ENCODE measurements around the gene CALHM2.
"Not testable (repeated sequence)": the region's sequence is repeated elsewhere in the genome, so short reads cannot be mapped to it uniquely, and the experiment has no call there.

Gene CALHM2, protein sequence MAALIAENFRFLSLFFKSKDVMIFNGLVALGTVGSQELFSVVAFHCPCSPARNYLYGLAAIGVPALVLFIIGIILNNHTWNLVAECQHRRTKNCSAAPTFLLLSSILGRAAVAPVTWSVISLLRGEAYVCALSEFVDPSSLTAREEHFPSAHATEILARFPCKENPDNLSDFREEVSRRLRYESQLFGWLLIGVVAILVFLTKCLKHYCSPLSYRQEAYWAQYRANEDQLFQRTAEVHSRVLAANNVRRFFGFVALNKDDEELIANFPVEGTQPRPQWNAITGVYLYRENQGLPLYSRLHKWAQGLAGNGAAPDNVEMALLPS

GRCh38 chr10:103451831-103452505 lies at the start of gene CALHM2:
TSS of gene CALHM2 (minus strand) at chr10:103452370. CDS start at chr10:103449941, 2,429 bp downstream.
- peak; percentile 36 to 46 for DNase-seq

- DNase-seq, result no peak
These were observed 49.0 kb upstream of the CALHM2 start for GRCh38 chr10:103501186-103501585.

GRCh38 chr10:103500481-103500880 lies 48.3 kb upstream of the CALHM2 start:
- DNase-seq, result no peak

DNA sequence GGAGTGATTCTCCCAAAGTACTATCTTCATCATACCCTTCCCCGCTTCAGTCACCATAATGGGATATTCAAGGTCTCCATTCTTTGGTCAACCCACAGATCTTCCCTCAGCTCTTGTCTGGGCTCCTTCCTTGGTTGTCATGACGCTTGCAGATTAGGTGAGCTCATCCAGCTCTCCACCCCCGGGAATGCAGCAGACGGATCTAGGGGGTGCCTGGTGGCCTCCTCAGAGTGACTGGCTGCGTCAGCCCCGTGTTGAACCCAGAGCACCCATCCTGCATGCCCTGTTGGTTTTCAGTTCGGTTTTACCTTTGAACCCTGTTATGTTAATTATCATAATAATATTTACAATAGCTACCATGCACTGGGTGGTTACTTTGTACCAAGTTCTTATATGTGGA lies 47.7 kb upstream of the CALHM2 start:
- no peak for DNase-seq

DNA sequence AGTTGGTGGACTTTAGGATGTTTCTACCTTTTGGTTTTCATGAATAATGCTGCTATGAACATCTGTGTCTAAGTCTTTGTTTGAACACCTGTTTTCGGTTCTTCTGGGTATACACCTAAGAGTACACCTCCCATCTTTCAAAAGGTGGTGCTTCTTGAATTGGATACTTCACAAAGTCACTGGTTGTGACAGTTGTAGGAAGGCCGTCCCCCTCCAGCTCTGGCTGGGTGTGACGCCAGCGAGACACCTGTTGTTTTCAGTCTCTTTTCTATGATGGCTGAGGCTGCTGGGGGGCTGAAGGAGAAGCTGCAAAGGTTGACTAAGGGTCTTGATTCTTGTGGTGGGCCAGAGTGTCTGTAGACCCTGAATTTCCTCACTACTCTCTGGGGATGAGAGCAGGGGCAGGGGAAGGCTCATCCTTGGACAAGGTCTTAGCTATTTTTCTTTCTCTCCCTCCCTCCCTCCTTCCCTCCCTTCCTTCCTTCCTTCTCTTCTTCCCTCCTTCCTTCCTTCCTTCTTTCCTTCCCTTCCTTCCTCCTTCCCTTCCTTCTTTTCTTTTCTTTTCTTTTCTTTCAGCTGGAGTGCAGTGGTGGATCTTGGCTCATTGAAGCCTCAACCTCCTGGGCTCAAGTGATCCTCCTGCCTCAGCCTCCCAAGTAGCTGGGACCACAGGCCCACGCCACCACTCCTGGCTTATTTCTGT lies 46.9 kb upstream of the CALHM2 start:
- no peak for DNase-seq

GRCh38 chr10:103497161-103497915 lies 45.2 kb upstream of the CALHM2 start:
- DNase-seq, result no peak

GRCh38 chr10:103495321-103495720 lies 43.2 kb upstream of the CALHM2 start:
- DNase-seq, result no peak

DNA sequence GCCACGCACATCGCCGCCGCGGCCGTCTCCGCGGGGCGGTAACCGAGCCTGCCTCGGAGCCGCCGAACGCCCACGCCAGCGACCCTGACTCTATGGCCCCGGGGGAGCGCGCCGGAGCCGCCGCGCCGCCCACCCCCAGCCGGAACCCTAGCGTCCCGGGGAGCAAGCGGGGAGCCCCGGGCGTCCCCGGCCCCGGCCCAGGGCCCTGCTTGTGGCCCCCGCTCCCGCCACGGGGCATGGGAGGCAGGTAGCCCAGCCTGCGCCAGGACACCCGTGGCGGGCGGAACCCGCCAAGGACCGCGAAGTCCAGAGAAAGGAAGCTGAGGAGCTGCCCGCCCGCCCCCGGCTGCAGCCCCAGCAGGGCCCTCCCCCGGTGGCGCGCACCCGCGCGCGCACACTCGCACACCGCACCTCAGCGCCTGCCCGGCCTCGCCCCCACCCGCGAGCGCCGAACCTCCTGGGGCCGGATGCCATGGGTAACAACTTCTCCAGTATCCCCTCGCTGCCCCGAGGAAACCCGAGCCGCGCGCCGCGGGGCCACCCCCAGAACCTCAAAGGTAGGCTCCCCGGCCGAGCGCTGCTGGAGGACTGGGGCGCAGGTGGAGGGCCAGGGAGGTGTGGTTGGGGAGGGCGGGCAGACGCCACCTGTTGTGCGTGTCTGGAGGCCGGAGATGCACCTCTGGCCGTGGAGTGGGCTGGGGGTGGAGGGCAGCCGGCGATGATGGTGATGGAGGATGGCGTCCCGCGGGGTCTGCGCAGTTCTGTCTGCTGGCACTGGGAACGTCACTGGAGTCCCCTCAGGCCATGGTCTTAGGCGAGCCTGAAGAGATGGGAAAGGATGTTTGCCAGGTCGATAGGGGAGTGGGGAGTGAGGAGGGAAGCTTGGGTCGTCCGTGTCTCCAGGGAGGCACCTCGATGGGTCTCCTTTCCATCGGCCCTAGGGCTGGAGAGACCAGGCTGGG lies 42.0 kb upstream of the CALHM2 start:
- DNase-seq, result peak in 1 of 2 donors; percentile 35

GRCh38 chr10:103493362-103493915 lies 41.3 kb upstream of the CALHM2 start, which contains the start of gene NEURL1:
TSS of gene NEURL1 (plus strand) at chr10:103493705. CDS start at chr10:103494388, 683 bp downstream.
- DNase-seq, result peak in 1 of 2 donors; percentile 30

- no peak for DNase-seq
These were observed 40.6 kb upstream of the CALHM2 start for GRCh38 chr10:103492655-103493261.

DNA sequence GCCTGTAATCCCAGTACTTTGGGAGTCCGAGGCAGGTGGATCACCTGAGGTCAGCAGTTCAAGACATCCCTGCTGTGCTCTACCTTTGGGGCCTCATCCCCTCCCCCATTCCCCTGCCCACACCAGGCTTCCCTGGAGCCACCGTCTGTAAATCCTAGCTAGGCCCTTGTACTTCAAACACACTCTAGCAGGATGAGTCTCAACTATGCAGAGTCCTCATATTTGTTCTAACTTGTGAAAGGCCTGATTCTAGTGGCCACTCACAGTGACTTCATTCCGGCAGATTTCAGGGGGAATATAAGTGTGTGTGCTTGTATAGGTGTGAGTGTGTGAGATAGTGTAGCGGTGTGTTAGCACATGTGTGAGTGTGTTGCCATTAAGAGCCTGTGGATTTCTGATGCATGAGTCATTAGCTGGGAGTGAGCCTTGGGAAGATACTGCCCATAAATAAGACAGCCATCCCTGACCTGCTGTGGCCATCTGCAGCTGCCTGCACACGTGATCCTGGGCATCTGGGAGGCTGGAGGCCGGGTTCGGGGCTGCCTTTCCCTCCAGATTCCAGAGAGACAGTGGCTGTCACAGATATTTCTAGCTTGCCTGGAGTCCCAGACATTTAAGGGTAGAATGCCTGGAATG lies 39.7 kb upstream of the CALHM2 start:
- DNase-seq, result no peak

- no peak for DNase-seq
These were observed 38.8 kb upstream of the CALHM2 start for GRCh38 chr10:103490986-103491314.

DNA sequence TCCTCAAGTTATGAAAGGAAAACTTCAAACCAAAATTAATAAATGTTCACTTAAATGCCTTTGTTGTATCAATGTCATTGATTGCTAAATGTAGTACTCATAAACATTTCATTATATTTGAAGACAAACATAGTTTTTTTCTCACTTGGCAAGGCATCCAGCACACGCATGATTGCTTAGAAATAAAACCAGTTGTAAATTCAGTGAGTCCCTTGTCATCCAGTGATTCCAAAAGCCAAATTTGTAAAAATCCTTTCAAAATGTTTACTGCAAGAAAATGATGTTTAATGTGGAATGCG lies 35.2 kb upstream of the CALHM2 start:
- no peak for DNase-seq

GRCh38 chr10:103486635-103487409 lies 34.7 kb upstream of the CALHM2 start:
- DNase-seq, result not testable (repeated sequence)

DNA sequence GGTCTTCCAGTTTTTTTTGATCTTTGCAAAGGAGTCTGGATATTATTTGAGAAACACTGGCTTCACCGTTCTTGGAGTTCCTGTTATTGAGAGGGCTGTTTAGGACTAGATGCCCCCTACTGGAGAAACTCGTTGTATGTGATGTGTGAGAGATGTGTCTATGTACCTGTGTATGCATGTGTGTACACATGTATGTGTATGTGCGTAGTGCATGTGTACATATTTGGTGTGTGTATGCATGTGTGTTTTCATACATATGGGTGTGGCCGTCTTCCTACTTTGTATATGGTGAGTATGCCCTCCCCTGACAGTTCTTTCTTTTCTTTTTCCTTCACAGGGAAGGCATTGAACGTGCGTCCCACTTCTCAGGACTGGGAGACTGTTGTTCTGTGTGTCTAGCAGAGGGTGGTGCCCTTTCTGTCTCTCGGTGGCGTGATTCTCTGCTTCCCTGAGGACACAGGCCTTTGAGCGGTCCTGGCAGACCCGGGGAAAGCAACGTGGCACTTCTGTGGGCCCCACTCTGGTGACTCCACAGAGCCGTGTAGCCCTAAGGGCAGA lies 29.9 kb upstream of the CALHM2 start:
- DNase-seq, result peak; percentile 46 to 82

- no peak for DNase-seq
These were observed 28.4 kb upstream of the CALHM2 start for GRCh38 chr10:103480521-103480920.

DNA sequence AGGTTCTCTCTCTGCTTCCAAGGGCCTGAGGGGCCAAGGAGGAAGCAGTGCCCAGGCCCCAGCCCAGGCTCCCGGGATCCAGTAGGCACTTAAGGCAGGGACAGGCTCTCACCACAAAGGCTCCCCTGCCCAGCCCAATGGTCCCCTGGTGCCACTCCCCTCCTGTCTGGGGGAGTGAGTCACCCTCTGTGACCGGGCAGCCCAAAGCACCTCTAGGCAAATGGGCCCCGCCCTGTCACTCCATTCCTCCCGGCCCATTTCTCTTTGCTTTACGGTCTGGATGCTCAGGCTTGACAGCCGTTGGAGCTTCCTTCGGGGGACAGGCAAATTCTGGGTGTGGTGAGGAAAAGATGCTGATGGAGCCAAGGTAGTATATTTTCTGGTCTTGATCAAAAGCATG lies 27.0 kb upstream of the CALHM2 start, which contains the start of gene CALHM3:
TSS of gene CALHM3 (minus strand) at position 106 of the 400 bp plus-strand sequence. CDS start 208 bp downstream, outside the sequence.
- no peak for DNase-seq

DNA sequence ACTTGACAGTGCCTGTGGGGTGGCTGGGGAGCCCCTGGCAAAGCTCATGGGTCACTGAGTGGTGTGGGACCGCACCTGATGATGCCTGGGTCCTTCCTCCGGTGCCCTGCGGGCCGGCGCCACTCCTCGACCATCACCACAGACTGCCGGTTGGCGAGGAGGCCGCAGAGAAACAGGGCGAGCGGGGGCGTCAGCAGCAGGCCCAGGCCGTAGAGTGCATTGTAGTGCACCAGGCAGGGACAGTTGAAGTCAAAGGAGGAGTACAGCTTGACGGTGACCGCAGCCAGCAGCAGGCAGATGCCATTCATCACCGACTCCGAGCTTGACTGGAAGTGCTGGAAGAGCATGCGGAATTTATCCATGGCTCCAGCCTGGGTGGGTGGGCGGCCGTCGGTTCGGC lies 26.5 kb upstream of the CALHM2 start:
- no peak for DNase-seq

DNA sequence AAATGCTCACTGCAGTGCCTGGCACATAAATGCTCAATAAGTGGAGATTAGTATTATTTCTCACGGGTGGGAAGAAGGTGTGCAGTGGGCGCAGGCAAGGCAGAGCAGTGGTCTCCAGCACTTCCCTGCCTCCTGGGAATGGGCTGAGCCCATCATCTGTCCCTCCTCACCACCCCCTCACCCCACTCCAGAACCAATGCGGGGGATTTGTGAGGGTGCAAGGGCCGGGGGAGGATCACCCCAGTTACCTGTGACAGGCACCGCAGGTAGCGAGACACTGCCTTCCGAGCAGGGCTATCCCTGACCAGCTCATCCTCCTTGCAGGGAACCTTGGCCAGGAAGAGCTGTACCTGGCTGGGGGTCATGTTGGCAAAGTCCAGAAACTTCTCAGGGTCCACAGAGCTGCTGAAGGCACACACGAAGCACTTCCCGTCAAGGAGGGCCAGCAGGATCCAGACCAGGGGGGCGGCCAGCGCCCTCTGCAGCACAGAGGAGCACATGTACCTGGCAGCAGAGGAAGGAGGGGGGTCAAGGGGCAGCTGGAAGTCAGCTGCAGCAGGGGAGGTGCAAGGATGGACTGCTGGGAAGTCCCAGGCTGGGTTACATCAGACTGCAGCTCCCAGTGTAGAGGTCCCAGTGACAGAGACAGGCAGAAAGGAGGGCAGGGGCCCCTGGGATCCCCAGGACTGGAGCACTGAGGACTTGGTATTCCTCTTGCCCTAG lies 24.0 kb upstream of the CALHM2 start:
- peak in 1 of 2 donors; percentile 26 for DNase-seq
